Measurements from ENCODE around the gene MC3R.

DNA sequence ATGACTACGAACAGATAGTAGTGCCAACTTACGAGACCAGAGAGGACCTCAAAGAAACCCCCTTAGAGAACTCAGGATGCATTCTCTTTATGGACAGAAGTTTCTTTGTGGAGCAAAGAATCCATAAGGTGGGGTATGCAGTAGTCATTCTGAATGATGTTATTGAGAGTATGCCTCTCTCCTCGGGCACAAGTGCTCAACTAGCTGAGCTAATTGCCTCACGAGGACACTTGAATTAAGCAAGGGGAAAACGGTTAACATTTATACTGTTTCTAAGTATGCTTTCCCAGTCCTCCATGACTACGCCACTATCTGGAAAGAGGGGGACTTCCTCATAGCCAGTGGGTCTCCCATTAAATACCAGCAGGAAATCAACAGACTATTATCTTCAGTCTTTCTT is 25.6 kb downstream of the MC3R start:
- TF ChIP-seq CTCF (IDR thresholded peaks at IDR 0.05) (no peak), POLR2A (IDR thresholded peaks at IDR 0.05) (no peak)
